HG03095 (cell line): Measurements from ENCODE around the gene TSEN15.

Experiments used
- ATAC-seq: cut with Tn5 transposase; IDR thresholded peaks from one replicate; pipeline ENCODE4 v1.9.1; 2021; ENCODE audit warnings: moderate library complexity; ENCODE audit not compliant: unreplicated experiment

Gene TSEN15

GRCh38 chr1:184051485-184052193 lies at the start of gene TSEN15:
Gene TSEN15 (plus strand): TSS chr1:184051730. CDS start chr1:184051756, 26 bp downstream.
- ATAC-seq, result peak; percentile 95

- no peak for ATAC-seq
These were observed 49.5 kb upstream of the TSEN15 start for GRCh38 chr1:184002071-184002470.

- ATAC-seq, result no peak
These were observed 46.6 kb upstream of the TSEN15 start for GRCh38 chr1:184004935-184005334.

- ATAC-seq, result no peak
These were observed 46.0 kb upstream of the TSEN15 start for GRCh38 chr1:184005506-184005905.

GRCh38 chr1:184010788-184011187 lies 40.7 kb upstream of the TSEN15 start:
- ATAC-seq, result no peak

GRCh38 chr1:184012187-184012586 lies 39.3 kb upstream of the TSEN15 start:
- no peak for ATAC-seq

GRCh38 chr1:184014271-184014670 lies 37.3 kb upstream of the TSEN15 start:
- ATAC-seq, result no peak

- no peak for ATAC-seq
These were observed 35.4 kb upstream of the TSEN15 start for GRCh38 chr1:184016169-184016568.

- no peak for ATAC-seq
These were observed 34.2 kb upstream of the TSEN15 start for GRCh38 chr1:184017306-184017705.

GRCh38 chr1:184018622-184019021 lies 32.9 kb upstream of the TSEN15 start:
- no peak for ATAC-seq

GRCh38 chr1:184019069-184019468 lies 32.5 kb upstream of the TSEN15 start:
- no peak for ATAC-seq

- no peak for ATAC-seq
These were observed 32.0 kb upstream of the TSEN15 start for GRCh38 chr1:184019506-184019905.

GRCh38 chr1:184020328-184020727 lies 31.2 kb upstream of the TSEN15 start:
- ATAC-seq, result no peak

- ATAC-seq, result no peak
These were observed 30.7 kb upstream of the TSEN15 start for GRCh38 chr1:184020855-184021254.

- ATAC-seq, result no peak
These were observed 29.8 kb upstream of the TSEN15 start for GRCh38 chr1:184021728-184022127.

GRCh38 chr1:184022668-184023067 lies 28.9 kb upstream of the TSEN15 start:
- ATAC-seq, result no peak

- ATAC-seq, result no peak
These were observed 28.4 kb upstream of the TSEN15 start for GRCh38 chr1:184023171-184023570.

GRCh38 chr1:184025242-184025675 lies 26.3 kb upstream of the TSEN15 start:
- ATAC-seq, result no peak

- no peak for ATAC-seq
These were observed 23.5 kb upstream of the TSEN15 start for GRCh38 chr1:184027826-184028695.

GRCh38 chr1:184028854-184029623 lies 22.5 kb upstream of the TSEN15 start:
- no peak for ATAC-seq

- no peak for ATAC-seq
These were observed 21.0 kb upstream of the TSEN15 start for GRCh38 chr1:184030433-184031091.
